Thyroid gland (tissue), 4 donors: ENCODE data around the gene PGAP2. TPM values are rescaled to one million over a fixed set of nuclear protein-coding genes. Genes with fewer than 3 reads are reported as not detected.
"Not testable (repeated sequence)": the region's sequence is repeated elsewhere in the genome, so short reads cannot be mapped to it uniquely, and the experiment has no call there.

Source experiments
- DNase-seq, 2 donors: peaks; one replicate each; pipeline ENCODE4 v3.0.0-alpha.2; 2019
- H3K27ac ChIP-seq, 3 donors: fragments of 200-600 bp; sonication (generic); 1 replicate in 2 of 3; 2 replicates in 1 of 3; pipeline ENCODE4 v1.5.1; 2016 to 2019; ENCODE audit warnings: mild to moderate bottlenecking in 1 of 3, moderate library complexity in 1 of 3
- H3K27me3 ChIP-seq: fragments of 200-600 bp; sonication (generic); one replicate; pipeline ENCODE4 v1.5.1; 2019
- H3K36me3 ChIP-seq, 2 donors: fragments of 200-600 bp; sonication (generic); one replicate each; pipeline ENCODE4 v1.5.1; 2016 to 2019
- H3K4me1 ChIP-seq, 2 donors: fragments of 200-600 bp; sonication (generic); one replicate each; pipeline ENCODE4 v1.5.1; 2017 to 2019
- H3K4me3 ChIP-seq, 3 donors: fragments of 200-600 bp; sonication (generic); replicated peaks in 1 of 3; 1 replicate in 2 of 3; 2 replicates in 1 of 3; pipeline ENCODE4 v1.5.1; 2016; ENCODE audit warnings: mild to moderate bottlenecking in 1 of 3
- H3K9me3 ChIP-seq: fragments of 200-600 bp; sonication (generic); one replicate; pipeline ENCODE4 v1.5.1; 2017
- POLR2A ChIP-seq, 2 donors: fragments of 450-650 bp; IDR thresholded peaks; one replicate each; pipeline ENCODE4 v1.6.1; 2017; ENCODE audit warnings: antibody characterized with exemption in 2 of 2, mild to moderate bottlenecking in 2 of 2, moderate library complexity in 1 of 2
- WGBS, 2 donors: methylation state at CpG; one replicate each; pipeline ENCODE4 v1.1.5; 2017; 5-methylcytosine and 5-hydroxymethylcytosine counted together
- intact Hi-C: fragments of 100-400 bp; cut with DNase I; formaldehyde crosslinking; loops from one replicate; pipeline ENCODE4 v1.15.1; 2023
- total RNA-seq, 4 donors: library from RNA; depleted of rRNA; stranded (reverse); fragments of >200 nt; gene quantifications; one replicate each; pipeline ENCODE4 v1.2.3, GENCODE V29; 2016
- TF ChIP-seq, protein P1 (sequence below), 6 experiments: fragments of 200-600 bp in 3 of 6; fragments of 450-650 bp in 3 of 6; sonication (generic) in 3 of 6; IDR thresholded peaks; one replicate each; pipeline ENCODE4 v1.5.1; 2016 to 2019; ENCODE audit warnings: antibody characterized with exemption in 6 of 6, mild to moderate bottlenecking in 2 of 6, inconsistent platforms in 1 of 6, moderate library complexity in 1 of 6

Gene PGAP2
- total RNA-seq, 4 donors from 2014 or later: 24.6 to 36.5 (median 30.5) TPM

DNA sequence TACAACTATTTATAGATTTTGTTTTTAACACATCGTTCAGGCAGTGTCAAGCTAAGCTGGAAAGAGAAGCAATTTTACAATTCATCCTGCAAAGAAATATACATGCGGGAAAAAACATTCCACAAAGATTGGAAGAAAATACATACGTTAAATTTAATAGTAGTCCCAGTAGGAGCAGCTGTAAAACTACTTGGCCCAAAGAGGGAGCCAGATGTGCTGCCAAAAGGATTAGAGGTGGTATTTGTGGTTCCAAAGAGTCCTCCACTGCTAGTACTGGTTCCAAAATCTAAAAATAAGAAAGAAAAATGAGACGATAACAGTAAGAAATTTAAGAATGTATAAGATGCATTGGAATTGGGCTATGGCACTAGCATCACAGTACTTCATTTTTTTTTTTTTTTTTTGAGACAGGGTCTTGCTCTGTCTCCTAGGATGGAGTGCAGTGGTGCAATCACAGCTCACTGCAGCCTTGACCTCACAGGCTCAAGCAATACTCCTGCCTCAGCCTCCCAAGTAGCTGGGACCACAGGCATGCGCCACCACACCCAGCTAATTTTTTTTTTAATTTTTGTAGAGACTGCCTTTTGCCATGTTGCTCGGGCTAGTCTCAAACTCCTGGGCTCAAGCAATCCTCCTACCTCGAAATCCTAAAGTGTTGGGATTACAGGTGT, 32.5 kb upstream of the PGAP2 start:
- Histone ChIP-seq H3K27me3 (no peaks in the 10 kb centered on the region), H3K4me3 (no peak overlapping the region), H3K27ac (no peak overlapping the region), H3K36me3 (peaks cover 46 to 64% of the 10 kb centered on the region in 2 donors), H3K9me3 (no peaks in the 10 kb centered on the region), H3K4me1 (no peaks in the 10 kb centered on the region)
- 83 to 93% methylated on average over 7 of the region's 7 CpGs for WGBS, 2 donors
- TF ChIP-seq, protein P1, sequence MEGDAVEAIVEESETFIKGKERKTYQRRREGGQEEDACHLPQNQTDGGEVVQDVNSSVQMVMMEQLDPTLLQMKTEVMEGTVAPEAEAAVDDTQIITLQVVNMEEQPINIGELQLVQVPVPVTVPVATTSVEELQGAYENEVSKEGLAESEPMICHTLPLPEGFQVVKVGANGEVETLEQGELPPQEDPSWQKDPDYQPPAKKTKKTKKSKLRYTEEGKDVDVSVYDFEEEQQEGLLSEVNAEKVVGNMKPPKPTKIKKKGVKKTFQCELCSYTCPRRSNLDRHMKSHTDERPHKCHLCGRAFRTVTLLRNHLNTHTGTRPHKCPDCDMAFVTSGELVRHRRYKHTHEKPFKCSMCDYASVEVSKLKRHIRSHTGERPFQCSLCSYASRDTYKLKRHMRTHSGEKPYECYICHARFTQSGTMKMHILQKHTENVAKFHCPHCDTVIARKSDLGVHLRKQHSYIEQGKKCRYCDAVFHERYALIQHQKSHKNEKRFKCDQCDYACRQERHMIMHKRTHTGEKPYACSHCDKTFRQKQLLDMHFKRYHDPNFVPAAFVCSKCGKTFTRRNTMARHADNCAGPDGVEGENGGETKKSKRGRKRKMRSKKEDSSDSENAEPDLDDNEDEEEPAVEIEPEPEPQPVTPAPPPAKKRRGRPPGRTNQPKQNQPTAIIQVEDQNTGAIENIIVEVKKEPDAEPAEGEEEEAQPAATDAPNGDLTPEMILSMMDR (IDR thresholded peaks at IDR 0.05): no peak
- no peak for TF ChIP-seq POLR2A (IDR thresholded peaks at IDR 0.05)
- intact Hi-C loops: no loop called here
- DNase-seq: no peak

DNA sequence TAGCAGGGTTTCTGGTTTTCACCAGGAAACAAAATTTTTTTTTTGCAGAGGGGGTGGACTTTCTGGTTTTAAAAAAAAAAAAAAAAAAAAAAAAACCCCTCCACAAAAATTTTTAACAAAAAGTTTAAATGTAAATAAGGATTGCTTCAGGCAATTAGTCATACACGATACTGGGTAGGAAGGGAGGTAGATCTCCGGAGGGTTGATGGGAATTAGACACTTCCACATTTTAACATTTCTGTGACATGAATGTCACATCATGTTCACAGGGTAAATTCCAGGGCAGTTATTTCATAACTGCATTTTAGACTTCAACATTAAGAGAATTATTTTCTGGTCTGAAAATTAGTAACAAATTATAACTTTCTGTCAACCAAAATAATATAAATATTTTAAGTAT, 26.9 kb upstream of the PGAP2 start:
- Histone ChIP-seq H3K4me3 (no peak overlapping the region), H3K27me3 (no peaks in the 10 kb centered on the region), H3K4me1 (peaks cover 4 to 8% of the 10 kb centered on the region in 2 donors), H3K36me3 (peaks cover 19 to 28% of the 10 kb centered on the region in 2 donors), H3K9me3 (no peaks in the 10 kb centered on the region), H3K27ac (no peak overlapping the region)
- WGBS, 2 donors: 46 to 58% methylated on average over 2 of the region's 2 CpGs
- intact Hi-C loops: no loop called here
- TF ChIP-seq, protein P1 (IDR thresholded peaks at IDR 0.05): no peak
- no peak for TF ChIP-seq POLR2A (IDR thresholded peaks at IDR 0.05)
- no peak for DNase-seq

DNA sequence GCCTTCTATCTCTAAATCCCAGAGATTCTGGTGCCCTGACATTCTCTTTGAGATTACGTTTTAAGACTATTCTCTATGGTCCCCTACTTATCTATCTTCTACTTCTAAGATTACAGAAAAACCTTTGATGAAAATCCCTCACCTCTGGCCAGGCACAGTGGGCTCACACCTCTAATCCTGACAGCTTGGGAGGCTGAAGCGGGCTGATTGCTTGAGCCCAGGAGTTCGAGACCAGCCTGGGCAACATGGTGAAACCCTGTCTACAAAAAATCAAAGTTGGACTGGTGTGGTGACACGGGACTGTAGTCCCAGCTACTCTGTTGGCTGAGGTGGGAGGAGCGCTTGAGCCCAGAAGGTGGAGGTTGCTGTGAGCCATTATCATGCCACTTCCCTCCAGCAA, 25.4 kb upstream of the PGAP2 start:
- H3K36me3 ChIP-seq: peaks cover 11 to 28% of the 10 kb centered on the region in 2 donors
- H3K4me3 ChIP-seq: no peak overlapping the region
- 93 to 96% methylated on average over 5 of the region's 5 CpGs for WGBS, 2 donors
- TF ChIP-seq, protein P1 (IDR thresholded peaks at IDR 0.05): no peak
- TF ChIP-seq POLR2A (IDR thresholded peaks at IDR 0.05): no peak
- no peaks in the 10 kb centered on the region for H3K9me3 ChIP-seq
- peaks cover 19 to 24% of the 10 kb centered on the region in 2 donors for H3K4me1 ChIP-seq
- H3K27me3 ChIP-seq: no peaks in the 10 kb centered on the region
- no peak for DNase-seq
- intact Hi-C loops: no loop called here
- no peak overlapping the region for H3K27ac ChIP-seq

DNA sequence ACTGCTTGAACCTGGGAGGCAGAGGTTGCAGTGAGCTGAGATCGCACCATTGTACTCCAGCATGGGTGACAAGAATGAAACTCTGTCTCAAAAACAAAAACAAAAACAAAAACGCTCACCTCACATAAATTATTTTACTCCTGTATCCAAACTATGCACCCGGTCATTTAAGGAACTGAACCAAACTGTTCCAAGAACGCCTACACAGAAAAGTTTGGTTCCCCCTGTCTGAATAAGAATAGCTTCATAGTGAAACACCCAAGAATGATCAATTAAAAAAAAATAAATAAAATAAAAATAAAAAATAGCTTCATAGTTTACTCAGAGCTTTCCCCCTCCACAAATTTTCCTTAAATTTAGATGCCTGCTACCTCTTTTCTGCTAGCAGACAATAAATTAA, 24.7 kb upstream of the PGAP2 start:
- Histone ChIP-seq H3K27ac (no peak overlapping the region), H3K4me1 (peaks cover 25 to 30% of the 10 kb centered on the region in 2 donors), H3K9me3 (no peaks in the 10 kb centered on the region), H3K27me3 (no peaks in the 10 kb centered on the region), H3K36me3 (peaks cover 5 to 22% of the 10 kb centered on the region in 2 donors), H3K4me3 (no peak overlapping the region)
- intact Hi-C loops: no loop called here
- WGBS, 2 donors: 91 to 92% methylated on average over 4 of the region's 4 CpGs
- no peak for DNase-seq
- TF ChIP-seq POLR2A (IDR thresholded peaks at IDR 0.05): no peak
- TF ChIP-seq, protein P1 (IDR thresholded peaks at IDR 0.05): no peak

DNA sequence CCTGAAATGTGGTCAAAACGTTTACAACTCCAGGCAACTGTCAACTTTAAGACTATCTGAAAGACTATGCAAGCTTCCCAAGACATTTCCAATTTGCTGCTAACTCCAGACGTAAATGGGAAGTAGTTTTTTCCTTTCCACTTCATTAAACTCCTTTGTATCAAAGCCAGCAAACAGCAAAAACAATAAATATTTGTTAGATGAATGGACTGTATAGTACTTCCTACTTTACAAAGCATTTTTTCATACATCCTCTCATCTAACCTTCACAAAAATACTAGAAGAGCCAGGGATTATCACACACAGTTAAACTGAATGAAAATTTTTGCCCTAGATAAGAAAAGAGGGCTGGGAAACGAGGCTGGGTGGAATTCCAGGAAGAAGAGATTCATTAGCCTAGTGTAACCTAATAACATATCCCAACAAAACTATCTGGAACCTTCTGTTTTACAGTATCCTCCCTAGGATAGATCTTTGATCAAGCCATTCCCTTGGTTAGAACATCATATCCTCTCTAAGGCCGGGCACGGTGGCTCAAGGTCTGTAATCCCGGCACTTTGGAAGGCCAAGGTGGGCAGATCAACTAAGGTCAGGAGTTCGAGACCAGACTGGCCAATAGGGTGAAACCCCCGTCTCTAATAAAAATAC, 21.5 kb upstream of the PGAP2 start:
- no peaks in the 10 kb centered on the region for H3K27me3 ChIP-seq
- WGBS, 2 donors: 54 to 61% methylated on average over 8 of the region's 8 CpGs
- H3K4me3 ChIP-seq: no peak overlapping the region
- intact Hi-C loops: no loop called here
- TF ChIP-seq, protein P1 (IDR thresholded peaks at IDR 0.05): no peak
- TF ChIP-seq POLR2A (IDR thresholded peaks at IDR 0.05): no peak
- no peaks in the 10 kb centered on the region for H3K36me3 ChIP-seq
- no peak for DNase-seq
- peaks cover 34 to 41% of the 10 kb centered on the region in 2 donors for H3K4me1 ChIP-seq
- H3K9me3 ChIP-seq: no peaks in the 10 kb centered on the region
- H3K27ac ChIP-seq: peak overlapping the region; percentile 9 to 57 (median 51)

DNA sequence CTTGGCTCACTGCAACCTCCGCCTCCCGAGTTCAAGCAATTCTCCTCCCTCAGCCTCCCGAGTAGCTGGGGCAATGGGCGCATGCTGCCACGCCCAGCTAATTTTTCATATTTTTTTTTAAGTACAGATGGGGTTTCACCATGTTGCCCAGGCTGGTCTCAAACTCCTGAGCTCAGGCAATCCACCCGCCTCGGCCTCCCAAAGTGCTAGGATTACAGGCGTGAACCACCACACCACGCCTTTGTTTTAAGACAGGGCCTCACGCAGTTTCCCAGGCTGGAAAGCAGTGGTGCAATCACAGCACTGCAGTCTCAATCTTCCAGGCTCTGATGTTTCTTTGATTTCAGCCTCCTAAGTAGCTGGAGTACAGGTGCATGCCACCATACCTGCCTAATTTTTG, 14.0 kb upstream of the PGAP2 start:
- H3K9me3 ChIP-seq, intact Hi-C loops, H3K4me3 ChIP-seq, H3K27me3 ChIP-seq, DNase-seq, H3K27ac ChIP-seq: not testable (repeated sequence)
- Histone ChIP-seq H3K4me1 (peaks cover 24 to 30% of the 10 kb centered on the region in 2 donors), H3K36me3 (peaks cover 0 to 13% of the 10 kb centered on the region in 2 donors)
- 99% methylated on average over 10 of the region's 10 CpGs for WGBS, 2 donors
